Kidney epithelial cell (primary cell): ENCODE measurements around the gene PARP9. TPM values are rescaled to one million over a fixed set of nuclear protein-coding genes. Genes with fewer than 3 reads are reported as not detected.

Source experiments
- DNase-seq: peaks from one replicate; pipeline ENCODE4 v3.0.0-alpha.2; 2010; ENCODE audit warnings: low read depth
- H3K27me3 ChIP-seq: 2 replicates; pipeline ENCODE4 v1.6.0; 2011; ENCODE audit warnings: low read length; ENCODE audit not compliant: control insufficient read depth, insufficient read depth
- H3K36me3 ChIP-seq: 2 replicates; pipeline ENCODE4 v1.5.1; 2011; ENCODE audit warnings: low read length; ENCODE audit not compliant: control insufficient read depth, insufficient read depth
- H3K4me3 ChIP-seq: 2 replicates; pipeline ENCODE4 v1.5.1; 2011; ENCODE audit warnings: low read depth, mild to moderate bottlenecking, control low read depth, low read length
- CTCF ChIP-seq: IDR thresholded peaks from 2 replicates; pipeline ENCODE4 v1.5.1; 2011; ENCODE audit warnings: mild to moderate bottlenecking, moderate library complexity, low read length, control low read depth, inconsistent platforms; ENCODE audit not compliant: insufficient read depth, poor library complexity, severe bottlenecking
- total RNA-seq: library from RNA; depleted of rRNA; stranded (reverse); fragments of >200 nt; gene quantifications from 2 replicates; pipeline ENCODE4 v1.2.3, GENCODE V29; 2015

PARP9 gene
- 15.8 and 19.4 TPM in 2 replicates for total RNA-seq

GRCh38 chr3:122564155-122564912 is at the start of gene PARP9, which contains the start of gene DTX3L:
TSS of gene PARP9 (minus strand) at chr3:122564300. CDS start at chr3:122559620, 4,680 bp downstream.
TSS of gene DTX3L (plus strand) at chr3:122564338. CDS start at chr3:122564427, 89 bp downstream.
- DNase-seq: no peak
- no peak for TF ChIP-seq CTCF
- no peaks in the 10 kb centered on the region for H3K27me3 ChIP-seq
- H3K4me3 ChIP-seq: peak within 1 kb of the TSS; percentile 80
- peaks cover 5% of the 10 kb centered on the region for H3K36me3 ChIP-seq

- Histone ChIP-seq H3K27me3 (no peaks in the 10 kb centered on the region), H3K4me3 (no peak overlapping the region), H3K36me3 (no peaks in the 10 kb centered on the region)
- no peak for TF ChIP-seq CTCF
- no peak for DNase-seq
These were observed 48.6 kb upstream of the PARP9 start for GRCh38 chr3:122612696-122613095.

- peak; percentile 79 for DNase-seq
- TF ChIP-seq CTCF: no peak
These were observed 45.9 kb upstream of the PARP9 start for GRCh38 chr3:122609798-122610559.

GRCh38 chr3:122608916-122609315 is 44.8 kb upstream of the PARP9 start:
- TF ChIP-seq CTCF: no peak
- DNase-seq: no peak
- H3K4me3 ChIP-seq: no peak overlapping the region
- H3K36me3 ChIP-seq: no peaks in the 10 kb centered on the region
- H3K27me3 ChIP-seq: no peaks in the 10 kb centered on the region

More at GRCh38 chr3:122609798-122610559, 45.9 kb upstream of the PARP9 start:
- no peak overlapping the region for H3K4me3 ChIP-seq
- no peaks in the 10 kb centered on the region for H3K36me3 ChIP-seq
- H3K27me3 ChIP-seq: no peaks in the 10 kb centered on the region

- H3K36me3 ChIP-seq: no peaks in the 10 kb centered on the region
- H3K27me3 ChIP-seq: no peaks in the 10 kb centered on the region
- DNase-seq: no peak
- TF ChIP-seq CTCF: no peak
- no peak overlapping the region for H3K4me3 ChIP-seq
These were observed 42.2 kb upstream of the PARP9 start for GRCh38 chr3:122606330-122606729.
